Activated T-helper 1 cell treated with anti-CD3 and anti-CD28 coated beads, Interleukin-2, amount 50 U/mL, for 16 hours (primary cell): ENCODE results near the gene NFKBIB.
"Not testable (repeated sequence)": the region's sequence is repeated elsewhere in the genome, so short reads cannot be mapped to it uniquely, and the experiment has no call there.

Source experiments
- DNase-seq, 2 donors: peaks; one replicate each; pipeline ENCODE4 v3.0.0-alpha.2; 2020; ENCODE audit warnings: low read depth in 1 of 2, low spot score in 1 of 2

Gene NFKBIB

GRCh38 chr19:38899447-38900201, at the start of gene NFKBIB, which contains the start of gene SIRT2:
Gene NFKBIB (plus strand): TSS chr19:38899969. CDS start chr19:38900033, 64 bp downstream.
Gene SIRT2 (minus strand): TSS chr19:38899618. CDS start chr19:38899521, 97 bp downstream.
- DNase-seq: peak; percentile 95 to 98

GRCh38 chr19:38850436-38850975, 49.3 kb upstream of the NFKBIB start:
- DNase-seq: peak; percentile 14 to 97

- peak in 1 of 2 donors; percentile 23 for DNase-seq
These were observed 48.7 kb upstream of the NFKBIB start for GRCh38 chr19:38850976-38851621.

GRCh38 chr19:38851622-38852230, 48.0 kb upstream of the NFKBIB start:
- peak; percentile 75 to 83 for DNase-seq

GRCh38 chr19:38852231-38853044, 47.3 kb upstream of the NFKBIB start:
- peak in 1 of 2 donors; percentile 47 for DNase-seq

- DNase-seq: no peak
These were observed 46.6 kb upstream of the NFKBIB start for GRCh38 chr19:38853214-38853613.

- not testable (repeated sequence) for DNase-seq
These were observed 44.8 kb upstream of the NFKBIB start for GRCh38 chr19:38854961-38855360.

GRCh38 chr19:38855751-38856150, 44.0 kb upstream of the NFKBIB start:
- not testable (repeated sequence) for DNase-seq

- no peak for DNase-seq
These were observed 43.0 kb upstream of the NFKBIB start for GRCh38 chr19:38856813-38857212.

GRCh38 chr19:38859631-38860204, 40.1 kb upstream of the NFKBIB start:
- not testable (repeated sequence) for DNase-seq

- DNase-seq: no peak
These were observed 38.4 kb upstream of the NFKBIB start for GRCh38 chr19:38861368-38861767.

GRCh38 chr19:38862321-38863059, 37.3 kb upstream of the NFKBIB start:
- no peak for DNase-seq

- DNase-seq: no peak
These were observed 32.5 kb upstream of the NFKBIB start for GRCh38 chr19:38867171-38867780.

- no peak for DNase-seq
These were observed 31.2 kb upstream of the NFKBIB start for GRCh38 chr19:38868551-38868950.

GRCh38 chr19:38869160-38869835, 30.5 kb upstream of the NFKBIB start:
- no peak for DNase-seq

GRCh38 chr19:38869836-38870607, 29.7 kb upstream of the NFKBIB start:
- DNase-seq: peak; percentile 87 to 92

GRCh38 chr19:38870612-38871011, 29.2 kb upstream of the NFKBIB start:
- DNase-seq: no peak

GRCh38 chr19:38873400-38873799, 26.4 kb upstream of the NFKBIB start:
- not testable (repeated sequence) for DNase-seq
